Measurements from ENCODE around the gene SUSD3. TPM values are rescaled to one million over a fixed set of nuclear protein-coding genes. Genes with fewer than 3 reads are reported as not detected.

SUSD3 gene
- total and polyA plus RNA-seq, 10 of the 15 experiments (the other 5 are each of a cell fraction or from before 2014, with no cell fraction given): 2.5 to 92.0 (median 31.1) TPM

GRCh38 chr9:93061260-93061751 lies 2.8 kb downstream of the SUSD3 start (continued):
- TF ChIP-seq ATF2 (IDR thresholded peaks at IDR 0.05; ENCODE audit: low read length) (no peak), WRNIP1 (IDR thresholded peaks at IDR 0.05; ENCODE audit: borderline replicate concordance, low read depth, low read length) (no peak), KLF5 (IDR thresholded peaks at IDR 0.05; ENCODE audit: partially characterized antibody) (no peak), ZNF24 (IDR thresholded peaks at IDR 0.05) (no peak), MYB (IDR thresholded peaks at IDR 0.05; ENCODE audit: borderline replicate concordance, low read depth, low read length) (no peak), SUPT20H (IDR thresholded peaks at IDR 0.05; ENCODE audit: borderline replicate concordance, control insufficient read depth, low read depth, low read length) (no peak), EP300 (IDR thresholded peaks at IDR 0.05; ENCODE audit: borderline replicate concordance in 1 of 2, control insufficient read depth in 1 of 2, low read depth in 2 of 2, low read length in 2 of 2) (no peak), SMC3 (IDR thresholded peaks at IDR 0.05; ENCODE audit: borderline replicate concordance, low read length) (no peak), RB1 (IDR thresholded peaks at IDR 0.05; ENCODE audit: borderline replicate concordance) (no peak), PAX5 (IDR thresholded peaks at IDR 0.05; ENCODE audit: borderline replicate concordance, low read depth, low read length) (0 out of 2 replicates have a peak, but pooled peaks have one; percentile 14), POLR2AphosphoS5 (IDR thresholded peaks at IDR 0.05; ENCODE audit: low read length) (no peak), SPI1 (IDR thresholded peaks at IDR 0.05; ENCODE audit: borderline replicate concordance, insufficient read depth, low read depth, low read length) (no peak), IRF4 (IDR thresholded peaks at IDR 0.05; ENCODE audit: low read depth, low read length) (no peak)
